Epithelial cell of esophagus (primary cell): ENCODE data around the gene RGCC.

ENCODE experiments used
- DNase-seq: peaks from one replicate; pipeline ENCODE4 v3.0.0; 2010; ENCODE audit warnings: low read depth
- H3K4me3 ChIP-seq: 2 replicates; pipeline ENCODE4 v1.5.1; 2011; ENCODE audit warnings: mild to moderate bottlenecking, low read length, control low read depth
- TF ChIP-seq, protein P1 (sequence below): IDR thresholded peaks from 2 replicates; pipeline ENCODE4 v1.5.1; 2011; ENCODE audit warnings: low read depth, mild to moderate bottlenecking, low read length, control low read depth, inconsistent platforms; ENCODE audit not compliant: insufficient read depth; ENCODE audit errors: missing control alignments

RGCC gene

DNA sequence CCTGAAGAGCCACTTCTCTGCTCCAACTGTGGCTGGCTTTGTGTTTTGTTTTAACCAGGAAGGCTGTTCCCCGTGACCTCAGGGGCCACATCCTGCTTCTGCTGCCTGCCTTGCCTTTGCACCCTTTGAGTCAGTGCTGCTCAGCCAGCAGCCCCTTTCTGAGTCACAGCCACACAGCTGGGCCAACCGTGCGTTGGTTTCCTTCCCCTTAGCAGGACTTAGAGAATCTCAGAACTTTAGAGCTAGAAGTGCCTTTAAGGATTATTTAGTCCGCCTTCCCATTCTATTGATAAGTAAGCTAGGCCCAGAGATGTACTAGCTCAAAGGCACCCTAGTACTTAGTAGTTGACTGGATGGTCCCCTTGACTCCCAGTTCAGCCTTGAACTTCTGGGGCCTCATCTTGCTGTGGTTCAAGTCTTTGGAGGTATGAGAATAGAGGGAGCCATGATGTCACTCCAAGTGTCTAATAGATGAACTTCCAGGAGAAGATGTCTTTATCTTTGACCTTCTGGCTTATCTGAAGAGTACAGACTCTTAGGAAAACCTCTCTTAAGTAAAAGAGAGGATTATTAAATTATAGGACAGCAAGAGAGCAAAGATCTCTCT lies 8.0 kb downstream of the RGCC start:
- DNase-seq, result peak; percentile 87
- TF ChIP-seq, protein P1, sequence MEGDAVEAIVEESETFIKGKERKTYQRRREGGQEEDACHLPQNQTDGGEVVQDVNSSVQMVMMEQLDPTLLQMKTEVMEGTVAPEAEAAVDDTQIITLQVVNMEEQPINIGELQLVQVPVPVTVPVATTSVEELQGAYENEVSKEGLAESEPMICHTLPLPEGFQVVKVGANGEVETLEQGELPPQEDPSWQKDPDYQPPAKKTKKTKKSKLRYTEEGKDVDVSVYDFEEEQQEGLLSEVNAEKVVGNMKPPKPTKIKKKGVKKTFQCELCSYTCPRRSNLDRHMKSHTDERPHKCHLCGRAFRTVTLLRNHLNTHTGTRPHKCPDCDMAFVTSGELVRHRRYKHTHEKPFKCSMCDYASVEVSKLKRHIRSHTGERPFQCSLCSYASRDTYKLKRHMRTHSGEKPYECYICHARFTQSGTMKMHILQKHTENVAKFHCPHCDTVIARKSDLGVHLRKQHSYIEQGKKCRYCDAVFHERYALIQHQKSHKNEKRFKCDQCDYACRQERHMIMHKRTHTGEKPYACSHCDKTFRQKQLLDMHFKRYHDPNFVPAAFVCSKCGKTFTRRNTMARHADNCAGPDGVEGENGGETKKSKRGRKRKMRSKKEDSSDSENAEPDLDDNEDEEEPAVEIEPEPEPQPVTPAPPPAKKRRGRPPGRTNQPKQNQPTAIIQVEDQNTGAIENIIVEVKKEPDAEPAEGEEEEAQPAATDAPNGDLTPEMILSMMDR, result no peak
- no peak overlapping the region for H3K4me3 ChIP-seq

- no peak overlapping the region for H3K4me3 ChIP-seq
- TF ChIP-seq, protein P1, result no peak
These were observed 8.6 kb downstream of the RGCC start for GRCh38 chr13:41465898-41466320.

DNA sequence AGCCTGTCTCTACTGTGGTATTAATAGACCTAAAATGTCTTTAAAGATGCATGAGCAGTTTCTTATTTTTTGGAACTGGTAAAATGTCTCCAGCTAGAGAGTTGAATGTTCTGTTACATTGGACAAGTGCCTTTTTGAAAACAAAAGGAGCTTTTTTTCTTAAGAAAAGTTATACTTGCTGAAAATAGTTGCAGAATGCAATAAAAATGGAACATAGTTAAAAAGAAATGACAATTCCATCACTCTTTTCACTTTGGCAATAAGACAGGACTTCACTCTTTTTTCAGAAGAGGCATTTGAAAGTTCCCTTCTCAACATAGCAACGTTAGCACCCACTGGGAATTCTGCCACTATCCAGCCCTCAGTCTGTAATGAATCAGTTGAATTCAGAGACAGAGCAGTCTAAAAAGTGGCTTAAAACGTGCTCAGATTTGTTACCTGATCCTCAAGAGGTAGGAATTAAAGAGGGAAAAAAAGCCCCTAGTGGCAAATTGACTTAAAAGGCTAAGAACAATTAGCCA lies 10.1 kb downstream of the RGCC start:
- DNase-seq, result no peak
- H3K4me3 ChIP-seq, result no peak overlapping the region
- TF ChIP-seq, protein P1, result no peak

More at GRCh38 chr13:41465898-41466320, 8.6 kb downstream of the RGCC start:
- no peak for DNase-seq

DNA sequence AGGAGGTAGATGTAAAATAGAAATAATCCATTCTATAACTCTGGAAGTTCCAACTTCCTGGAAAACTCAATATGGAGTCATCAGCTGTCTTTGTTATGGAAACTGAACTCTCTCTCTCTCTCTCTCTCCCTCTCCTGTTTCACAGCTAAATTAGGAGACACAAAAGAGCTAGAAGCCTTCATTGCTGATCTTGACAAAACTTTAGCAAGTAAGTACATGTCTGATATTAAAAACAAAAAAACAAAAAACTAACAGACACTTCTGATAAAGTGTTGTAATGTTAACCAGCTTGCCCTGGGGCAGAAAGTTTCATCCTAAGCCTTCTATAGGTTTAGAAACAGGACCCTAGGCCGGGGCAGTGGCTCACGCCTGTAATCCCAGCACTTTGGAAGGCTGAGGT lies 11.3 kb downstream of the RGCC start:
- TF ChIP-seq, protein P1, result no peak
- no peak overlapping the region for H3K4me3 ChIP-seq
- peak; percentile 75 for DNase-seq

GRCh38 chr13:41470196-41470595 lies 12.8 kb downstream of the RGCC start:
- no peak overlapping the region for H3K4me3 ChIP-seq
- TF ChIP-seq, protein P1, result no peak
- no peak for DNase-seq

- no peak overlapping the region for H3K4me3 ChIP-seq
- DNase-seq, result no peak
- TF ChIP-seq, protein P1, result no peak
These were observed 14.4 kb downstream of the RGCC start for GRCh38 chr13:41471785-41472184.

DNA sequence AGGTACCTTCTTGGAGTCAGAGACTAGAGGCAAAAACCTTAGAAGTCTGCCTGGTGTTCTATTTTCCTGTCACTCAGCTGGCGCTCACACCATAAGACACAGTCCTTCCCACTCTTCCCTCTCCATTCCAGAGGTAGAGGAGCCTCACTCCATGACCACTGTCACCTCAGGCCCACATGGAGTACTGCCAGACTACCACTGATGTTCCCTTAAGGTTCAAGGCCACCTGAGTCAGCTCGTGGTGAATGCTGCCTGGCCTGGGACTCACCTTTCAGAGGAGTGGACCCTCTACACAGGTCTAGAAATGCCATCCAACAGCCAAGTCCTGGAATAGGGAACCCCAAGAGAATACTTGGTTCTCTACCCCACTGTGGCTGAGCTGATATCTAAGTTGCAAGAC lies 29.9 kb downstream of the RGCC start:
- no peak for DNase-seq
- no peak overlapping the region for H3K4me3 ChIP-seq
- TF ChIP-seq, protein P1, result no peak
